NCI-H1436 (cell line): ENCODE measurements around the gene FOXK2.

Experiments
- DNase-seq: peaks from one replicate; lab custom pipeline; 2025; lab: John Stamatoyannopoulos, UW

The FOXK2 gene

DNA sequence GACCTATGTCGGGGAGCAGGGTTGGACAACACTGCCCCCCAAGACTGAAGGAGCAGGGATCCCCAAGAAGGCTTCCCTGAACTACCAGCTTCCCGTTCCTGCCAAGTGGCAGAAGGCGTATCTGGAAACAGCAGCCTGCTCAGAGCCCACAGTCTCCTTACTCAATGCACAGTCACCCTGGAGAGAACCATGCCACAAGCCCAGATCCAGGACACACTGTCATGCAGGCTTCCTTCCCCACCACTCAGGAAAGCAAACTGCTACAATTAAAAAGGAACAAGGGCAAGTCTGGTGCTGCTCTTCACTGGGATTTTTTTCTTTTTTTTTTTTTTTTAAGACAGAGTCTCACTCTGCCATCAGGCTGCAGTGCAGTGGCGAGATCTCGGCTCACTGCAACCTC lies 120.5 kb downstream of the FOXK2 start:
- DNase-seq, result no peak

DNA sequence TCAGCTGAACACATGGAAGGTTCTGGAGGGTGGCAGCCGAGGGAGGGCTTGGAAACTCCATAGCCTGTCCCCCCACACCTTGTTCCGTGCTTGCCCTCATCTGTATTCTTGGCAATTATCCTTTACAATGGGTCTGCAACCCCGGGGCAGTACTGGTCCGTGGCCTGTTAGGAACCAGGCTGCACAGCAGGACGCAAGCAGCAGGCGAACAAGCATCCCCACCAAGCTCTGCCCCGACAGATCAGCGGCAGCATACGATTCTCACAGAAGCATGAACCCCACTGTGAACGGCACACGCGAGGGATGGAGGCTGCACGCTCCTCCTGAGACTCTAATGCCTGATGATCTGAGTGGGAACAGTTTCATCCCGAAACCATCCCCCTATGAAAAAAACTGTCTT lies 122.5 kb downstream of the FOXK2 start:
- DNase-seq, result no peak

DNA sequence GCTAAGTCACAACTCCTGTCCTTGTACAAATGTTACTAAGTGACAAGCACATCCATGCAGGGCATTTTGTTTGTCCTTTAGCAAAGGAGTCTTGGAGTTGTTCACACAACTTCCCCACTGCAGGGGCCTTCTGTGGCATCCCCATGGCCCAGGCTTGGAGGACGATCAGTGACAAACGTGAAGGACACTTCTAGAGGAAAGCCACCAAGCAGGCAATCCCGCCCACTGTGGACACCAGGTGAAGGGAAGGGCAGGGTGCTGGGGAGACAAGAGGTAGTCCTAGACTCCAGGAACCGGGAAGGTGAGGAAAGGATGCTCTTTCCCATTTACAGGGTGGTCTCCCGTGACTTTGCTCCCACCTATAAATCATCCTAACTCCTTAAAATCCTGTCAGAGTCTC lies 124.6 kb downstream of the FOXK2 start:
- DNase-seq, result no peak

DNA sequence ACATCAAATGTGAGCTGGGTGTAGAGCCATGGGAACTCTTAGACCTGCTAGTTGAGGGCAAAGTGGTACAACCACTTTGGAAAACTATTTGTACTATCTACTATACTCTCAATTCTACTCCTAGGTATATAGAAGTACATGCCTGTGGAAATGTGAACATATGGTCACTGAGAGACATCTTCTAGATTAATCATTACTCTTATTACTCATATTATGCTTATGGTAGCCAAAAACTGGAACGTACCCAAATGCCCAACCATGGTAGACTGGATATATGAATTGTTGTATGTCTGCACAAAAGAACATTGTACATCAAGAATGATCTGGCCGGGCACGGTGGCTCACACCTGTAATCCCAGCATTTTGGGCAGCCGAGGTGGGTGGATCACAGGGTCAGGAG lies 126.0 kb downstream of the FOXK2 start:
- no peak for DNase-seq

DNA sequence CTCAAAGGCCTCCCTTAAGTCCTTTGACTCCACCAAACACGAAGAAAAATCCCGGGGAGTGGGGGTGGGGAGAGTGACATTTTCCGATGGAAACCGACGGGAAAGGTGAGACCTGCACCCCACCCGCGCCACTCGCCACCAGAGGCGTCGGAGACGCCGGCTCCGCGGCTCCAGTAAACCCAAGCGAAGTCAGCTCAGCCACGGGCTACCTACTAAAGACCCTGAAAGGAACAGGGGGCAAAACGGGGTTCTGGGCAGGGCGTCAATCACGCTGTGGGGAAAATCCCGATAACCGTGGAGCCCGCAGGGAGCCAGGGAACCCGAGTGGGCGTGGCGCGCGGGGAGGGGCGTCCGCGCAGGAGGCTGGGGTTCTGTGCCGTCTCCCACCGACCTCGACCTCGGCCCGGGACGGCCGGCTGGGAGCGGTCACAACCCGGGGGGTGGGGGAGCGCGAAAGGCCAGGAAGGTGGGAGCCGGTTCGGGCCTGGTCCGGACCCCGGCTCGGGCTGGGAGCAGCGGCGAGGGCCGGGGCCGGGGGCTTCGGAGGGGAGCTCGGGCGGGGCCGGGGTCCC lies 128.1 kb downstream of the FOXK2 start:
- no peak for DNase-seq

DNA sequence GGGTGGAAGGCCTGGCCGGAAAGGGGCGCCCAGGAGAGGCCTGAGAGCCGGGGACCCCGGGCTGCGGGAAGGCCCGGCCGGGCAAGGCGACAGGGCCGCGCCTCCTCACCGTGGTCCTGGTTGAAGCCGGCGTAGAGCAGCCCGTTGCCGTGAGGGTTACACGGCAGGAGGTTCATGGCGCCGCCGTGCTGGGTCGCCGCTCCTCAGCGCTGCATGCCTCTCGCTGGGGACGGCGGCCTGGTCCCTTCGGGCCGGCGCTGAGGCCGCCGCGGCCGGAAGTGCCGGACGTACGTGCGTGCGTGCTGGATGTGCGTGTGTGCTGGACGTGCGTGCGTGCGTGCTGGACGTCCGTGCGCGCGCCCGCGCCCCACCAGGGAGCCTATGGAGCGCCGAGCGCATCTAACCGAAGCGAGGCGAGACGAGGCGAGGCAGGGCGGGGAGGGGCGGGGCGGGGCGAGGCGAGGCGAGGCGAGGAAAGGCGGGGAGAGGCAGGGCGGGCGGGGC lies 128.7 kb downstream of the FOXK2 start, which contains the start of gene WDR45B:
TSS of gene WDR45B (minus strand) at position 280 of the 504 bp plus-strand sequence. CDS start at position 176, 104 bp downstream.
- DNase-seq, result peak; percentile 98

DNA sequence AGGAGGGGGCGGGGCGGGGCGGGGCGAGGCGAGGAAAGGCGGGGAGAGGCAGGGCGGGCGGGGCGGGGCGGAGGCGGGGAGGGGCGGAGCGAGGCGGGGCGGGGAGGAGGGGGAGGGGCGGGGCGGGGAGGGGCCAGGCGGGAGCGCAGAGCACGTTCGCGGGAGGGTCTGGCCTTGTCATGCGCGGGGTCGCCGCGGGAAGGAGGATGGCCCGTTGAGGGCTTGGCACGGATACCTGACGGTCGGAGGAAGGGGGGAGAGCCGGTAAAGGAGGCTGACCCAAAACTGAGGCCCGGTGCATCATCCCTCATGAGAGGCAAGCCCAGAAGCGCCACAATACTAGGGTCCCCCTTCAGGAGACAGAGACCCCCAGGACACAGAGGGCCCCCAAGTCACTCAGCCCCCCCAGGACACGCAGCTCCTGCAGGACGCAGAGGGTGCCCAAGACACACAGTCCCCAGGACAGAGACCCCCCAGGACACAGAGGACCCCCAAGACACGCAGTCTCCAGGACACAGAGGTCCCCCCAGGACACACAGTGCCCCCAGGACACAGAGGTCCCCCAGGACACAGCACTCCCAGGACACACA lies 129.3 kb downstream of the FOXK2 start:
- peak; percentile 70 for DNase-seq

DNA sequence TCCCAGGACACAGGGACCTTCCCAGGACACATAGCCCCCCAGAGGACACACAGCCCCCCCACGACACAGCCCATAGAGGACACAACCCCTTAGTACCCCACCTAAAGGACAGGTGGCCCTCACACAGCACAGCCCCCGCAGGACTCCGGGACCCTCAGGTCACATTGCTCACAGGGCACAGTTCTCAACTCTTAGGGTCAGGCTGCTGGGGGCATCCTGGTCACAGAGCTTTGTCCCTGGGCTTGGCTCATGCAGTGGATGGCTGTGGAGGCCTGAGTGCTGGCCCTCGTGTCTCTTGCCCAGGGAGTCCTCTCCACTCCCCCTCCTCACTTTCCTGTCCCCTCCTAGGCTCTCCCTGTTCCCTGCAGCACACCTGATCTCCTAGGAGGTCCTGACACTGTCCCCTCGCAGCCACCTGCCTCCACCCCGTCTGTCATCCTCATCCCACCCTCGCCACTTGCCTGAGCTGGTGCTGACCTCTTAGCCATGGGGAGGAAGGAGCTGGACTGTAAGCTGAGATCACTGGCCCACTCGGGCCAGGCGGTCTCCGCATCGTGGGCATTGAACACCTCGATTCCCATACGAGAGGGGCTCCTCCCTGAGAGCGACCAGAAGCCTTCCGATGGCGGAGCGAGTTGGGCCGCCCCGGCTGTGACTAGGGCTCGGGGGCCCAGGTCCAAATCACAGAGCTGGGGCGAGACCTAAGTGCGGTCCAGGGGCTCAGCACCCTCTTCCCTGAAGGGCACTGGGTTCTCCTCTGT lies 130.1 kb downstream of the FOXK2 start:
- DNase-seq, result no peak

DNA sequence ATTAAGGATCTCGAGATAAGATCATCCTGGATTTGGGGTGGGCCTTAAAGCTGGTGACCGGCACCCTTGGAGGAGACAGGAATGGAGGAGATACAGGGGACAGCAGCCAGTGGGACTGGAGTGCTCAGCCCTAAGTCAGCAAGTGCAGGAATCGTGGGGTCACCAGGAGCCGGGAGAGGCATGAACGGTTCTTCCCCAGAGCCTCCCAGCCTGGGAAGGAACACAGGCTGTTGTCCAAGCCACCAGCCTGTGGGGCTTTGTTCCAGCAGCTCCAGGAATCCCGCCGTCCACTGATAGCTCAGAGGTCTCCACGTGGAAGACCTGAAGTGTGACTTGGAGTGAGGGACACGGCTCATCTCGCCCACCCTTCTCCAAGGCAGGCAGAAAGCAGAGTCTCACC lies 131.2 kb downstream of the FOXK2 start:
- no peak for DNase-seq

DNA sequence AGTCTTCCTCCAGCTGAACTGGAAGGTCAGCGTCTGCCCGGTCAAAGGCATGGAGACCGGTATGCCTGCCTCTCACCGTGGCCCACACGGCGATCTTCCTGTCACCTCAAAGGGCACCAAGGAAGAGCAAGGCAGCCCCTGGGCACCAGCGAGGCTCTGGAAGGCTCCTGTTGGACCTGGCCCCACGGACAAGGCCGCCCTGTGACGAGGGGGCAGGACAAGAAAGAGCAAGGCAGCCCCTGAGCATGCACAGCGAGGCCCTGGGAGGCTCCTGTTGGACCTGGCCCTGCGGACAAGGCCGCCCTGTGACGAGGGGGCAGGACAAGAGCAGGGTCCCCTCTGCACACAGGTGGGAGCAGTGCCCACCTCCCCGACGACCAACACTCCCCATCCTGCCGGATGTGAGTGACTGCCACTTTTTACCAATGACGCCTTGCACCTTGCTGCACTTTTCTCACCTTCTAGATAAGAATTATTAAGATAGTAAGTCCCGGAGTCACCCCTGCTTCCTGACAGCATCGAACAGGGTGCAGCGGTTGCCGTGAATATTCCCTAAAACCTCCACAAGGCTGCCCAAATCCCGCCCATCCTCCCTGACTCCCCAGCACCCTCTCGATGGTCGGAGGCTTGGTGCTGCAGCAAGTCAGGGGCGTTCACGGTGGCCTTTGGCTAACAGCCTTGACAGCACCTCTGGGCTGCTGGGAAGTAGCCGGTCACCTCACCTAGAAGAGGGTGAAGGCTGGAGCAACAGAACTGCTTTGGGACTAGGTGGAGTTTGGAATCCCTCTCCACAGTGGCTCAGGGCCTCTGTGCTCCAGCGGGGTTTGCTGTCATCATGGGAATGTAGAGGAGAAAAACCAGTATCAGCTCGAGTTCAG lies 134.4 kb downstream of the FOXK2 start:
- no peak for DNase-seq
